Liver (tissue), 3 donors: Measurements from ENCODE around the gene INHBC.

Experiments
- FOXA1 ChIP-seq: IDR thresholded peaks from 2 replicates; pipeline ENCODE4 v1.6.1; 2016; ENCODE audit warnings: antibody characterized with exemption
- HNF4A ChIP-seq, 2 donors: conservative IDR thresholded peaks; 2 replicates each; pipeline ENCODE4 v1.6.1; 2016; ENCODE audit warnings: antibody characterized with exemption in 2 of 2, mild to moderate bottlenecking in 2 of 2
- RAD21 ChIP-seq, 2 donors: IDR thresholded peaks; 2 replicates each; pipeline ENCODE4 v1.6.1; 2016; ENCODE audit warnings: antibody characterized with exemption in 2 of 2, mild to moderate bottlenecking in 2 of 2
- RXRA ChIP-seq, 2 donors: IDR thresholded peaks; 2 replicates each; pipeline ENCODE4 v1.6.1; 2017 to 2018; ENCODE audit warnings: antibody characterized with exemption in 2 of 2, mild to moderate bottlenecking in 1 of 2
- SP1 ChIP-seq: IDR thresholded peaks from 2 replicates; pipeline ENCODE4 v1.6.1; 2018; ENCODE audit warnings: antibody characterized with exemption, mild to moderate bottlenecking
- TAF1 ChIP-seq: conservative IDR thresholded peaks from 2 replicates; pipeline ENCODE4 v1.6.1; 2016; ENCODE audit warnings: antibody characterized with exemption, mild to moderate bottlenecking
- YY1 ChIP-seq: IDR thresholded peaks from 2 replicates; pipeline ENCODE4 v1.6.1; 2016; ENCODE audit warnings: antibody characterized with exemption, mild to moderate bottlenecking
- TF ChIP-seq, protein P1 (sequence below): fragments of 150-350 bp; IDR thresholded peaks from 2 replicates; pipeline ENCODE4 v1.5.1; 2017; ENCODE audit warnings: improper control_type of control experiment, low read depth, low read length; ENCODE audit not compliant: missing input control
- TF ChIP-seq, protein P2 (sequence below): IDR thresholded peaks from 2 replicates; pipeline ENCODE4 v1.6.1; 2016; ENCODE audit warnings: antibody characterized with exemption, mild to moderate bottlenecking
- TF ChIP-seq, protein P3 (sequence below): IDR thresholded peaks from 2 replicates; pipeline ENCODE4 v1.6.1; 2016; ENCODE audit warnings: antibody characterized with exemption
- TF ChIP-seq, protein P4 (sequence below): IDR thresholded peaks from 2 replicates; pipeline ENCODE4 v1.6.1; 2016; ENCODE audit warnings: antibody characterized with exemption
- TF ChIP-seq, protein P5 (sequence below): IDR thresholded peaks from 2 replicates; pipeline ENCODE4 v1.6.1; 2016; ENCODE audit warnings: antibody characterized with exemption
- donor health status: healthy.
- donor health status: healthy.

DNA sequence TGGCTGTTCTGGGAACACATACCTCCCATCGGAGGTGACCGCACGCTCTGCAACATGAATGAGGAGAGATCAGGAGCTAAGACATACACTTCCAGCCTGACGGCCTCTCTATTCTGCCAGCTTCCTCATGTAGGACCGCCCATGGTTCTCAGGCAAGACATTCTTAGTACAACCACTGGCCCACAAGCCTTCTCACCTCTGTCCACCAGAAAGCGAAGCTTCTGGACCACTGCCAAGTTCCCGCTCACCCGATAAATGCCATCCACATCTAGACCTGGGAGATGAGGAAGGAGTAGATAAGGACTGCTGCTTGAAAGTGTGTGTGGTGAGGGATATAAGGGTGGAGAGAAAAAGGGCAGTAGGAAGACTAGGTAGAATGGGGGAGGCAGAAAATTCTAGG lies 39.8 kb downstream of the INHBC start:
- TF ChIP-seq, protein P1, sequence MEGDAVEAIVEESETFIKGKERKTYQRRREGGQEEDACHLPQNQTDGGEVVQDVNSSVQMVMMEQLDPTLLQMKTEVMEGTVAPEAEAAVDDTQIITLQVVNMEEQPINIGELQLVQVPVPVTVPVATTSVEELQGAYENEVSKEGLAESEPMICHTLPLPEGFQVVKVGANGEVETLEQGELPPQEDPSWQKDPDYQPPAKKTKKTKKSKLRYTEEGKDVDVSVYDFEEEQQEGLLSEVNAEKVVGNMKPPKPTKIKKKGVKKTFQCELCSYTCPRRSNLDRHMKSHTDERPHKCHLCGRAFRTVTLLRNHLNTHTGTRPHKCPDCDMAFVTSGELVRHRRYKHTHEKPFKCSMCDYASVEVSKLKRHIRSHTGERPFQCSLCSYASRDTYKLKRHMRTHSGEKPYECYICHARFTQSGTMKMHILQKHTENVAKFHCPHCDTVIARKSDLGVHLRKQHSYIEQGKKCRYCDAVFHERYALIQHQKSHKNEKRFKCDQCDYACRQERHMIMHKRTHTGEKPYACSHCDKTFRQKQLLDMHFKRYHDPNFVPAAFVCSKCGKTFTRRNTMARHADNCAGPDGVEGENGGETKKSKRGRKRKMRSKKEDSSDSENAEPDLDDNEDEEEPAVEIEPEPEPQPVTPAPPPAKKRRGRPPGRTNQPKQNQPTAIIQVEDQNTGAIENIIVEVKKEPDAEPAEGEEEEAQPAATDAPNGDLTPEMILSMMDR, result no peak
- no peak for TF ChIP-seq RXRA (IDR thresholded peaks at IDR 0.05)
- TF ChIP-seq, protein P2, sequence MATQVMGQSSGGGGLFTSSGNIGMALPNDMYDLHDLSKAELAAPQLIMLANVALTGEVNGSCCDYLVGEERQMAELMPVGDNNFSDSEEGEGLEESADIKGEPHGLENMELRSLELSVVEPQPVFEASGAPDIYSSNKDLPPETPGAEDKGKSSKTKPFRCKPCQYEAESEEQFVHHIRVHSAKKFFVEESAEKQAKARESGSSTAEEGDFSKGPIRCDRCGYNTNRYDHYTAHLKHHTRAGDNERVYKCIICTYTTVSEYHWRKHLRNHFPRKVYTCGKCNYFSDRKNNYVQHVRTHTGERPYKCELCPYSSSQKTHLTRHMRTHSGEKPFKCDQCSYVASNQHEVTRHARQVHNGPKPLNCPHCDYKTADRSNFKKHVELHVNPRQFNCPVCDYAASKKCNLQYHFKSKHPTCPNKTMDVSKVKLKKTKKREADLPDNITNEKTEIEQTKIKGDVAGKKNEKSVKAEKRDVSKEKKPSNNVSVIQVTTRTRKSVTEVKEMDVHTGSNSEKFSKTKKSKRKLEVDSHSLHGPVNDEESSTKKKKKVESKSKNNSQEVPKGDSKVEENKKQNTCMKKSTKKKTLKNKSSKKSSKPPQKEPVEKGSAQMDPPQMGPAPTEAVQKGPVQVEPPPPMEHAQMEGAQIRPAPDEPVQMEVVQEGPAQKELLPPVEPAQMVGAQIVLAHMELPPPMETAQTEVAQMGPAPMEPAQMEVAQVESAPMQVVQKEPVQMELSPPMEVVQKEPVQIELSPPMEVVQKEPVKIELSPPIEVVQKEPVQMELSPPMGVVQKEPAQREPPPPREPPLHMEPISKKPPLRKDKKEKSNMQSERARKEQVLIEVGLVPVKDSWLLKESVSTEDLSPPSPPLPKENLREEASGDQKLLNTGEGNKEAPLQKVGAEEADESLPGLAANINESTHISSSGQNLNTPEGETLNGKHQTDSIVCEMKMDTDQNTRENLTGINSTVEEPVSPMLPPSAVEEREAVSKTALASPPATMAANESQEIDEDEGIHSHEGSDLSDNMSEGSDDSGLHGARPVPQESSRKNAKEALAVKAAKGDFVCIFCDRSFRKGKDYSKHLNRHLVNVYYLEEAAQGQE, result no peak
- no peak for TF ChIP-seq SP1
- TF ChIP-seq, protein P3, sequence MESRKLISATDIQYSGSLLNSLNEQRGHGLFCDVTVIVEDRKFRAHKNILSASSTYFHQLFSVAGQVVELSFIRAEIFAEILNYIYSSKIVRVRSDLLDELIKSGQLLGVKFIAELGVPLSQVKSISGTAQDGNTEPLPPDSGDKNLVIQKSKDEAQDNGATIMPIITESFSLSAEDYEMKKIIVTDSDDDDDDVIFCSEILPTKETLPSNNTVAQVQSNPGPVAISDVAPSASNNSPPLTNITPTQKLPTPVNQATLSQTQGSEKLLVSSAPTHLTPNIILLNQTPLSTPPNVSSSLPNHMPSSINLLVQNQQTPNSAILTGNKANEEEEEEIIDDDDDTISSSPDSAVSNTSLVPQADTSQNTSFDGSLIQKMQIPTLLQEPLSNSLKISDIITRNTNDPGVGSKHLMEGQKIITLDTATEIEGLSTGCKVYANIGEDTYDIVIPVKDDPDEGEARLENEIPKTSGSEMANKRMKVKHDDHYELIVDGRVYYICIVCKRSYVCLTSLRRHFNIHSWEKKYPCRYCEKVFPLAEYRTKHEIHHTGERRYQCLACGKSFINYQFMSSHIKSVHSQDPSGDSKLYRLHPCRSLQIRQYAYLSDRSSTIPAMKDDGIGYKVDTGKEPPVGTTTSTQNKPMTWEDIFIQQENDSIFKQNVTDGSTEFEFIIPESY, result no peak
- TF ChIP-seq, protein P4, sequence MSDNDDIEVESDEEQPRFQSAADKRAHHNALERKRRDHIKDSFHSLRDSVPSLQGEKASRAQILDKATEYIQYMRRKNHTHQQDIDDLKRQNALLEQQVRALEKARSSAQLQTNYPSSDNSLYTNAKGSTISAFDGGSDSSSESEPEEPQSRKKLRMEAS, result no peak
- TF ChIP-seq FOXA1, result no peak
- TF ChIP-seq RAD21 (IDR thresholded peaks at IDR 0.05), result no peak
- no peak for TF ChIP-seq YY1
- TF ChIP-seq HNF4A (conservative IDR thresholded peaks at IDR 0.05), result no peak
- TF ChIP-seq TAF1, result no peak
- TF ChIP-seq, protein P5, sequence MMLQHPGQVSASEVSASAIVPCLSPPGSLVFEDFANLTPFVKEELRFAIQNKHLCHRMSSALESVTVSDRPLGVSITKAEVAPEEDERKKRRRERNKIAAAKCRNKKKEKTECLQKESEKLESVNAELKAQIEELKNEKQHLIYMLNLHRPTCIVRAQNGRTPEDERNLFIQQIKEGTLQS, result no peak
